Endothelial cell of umbilical vein (primary cell): ENCODE data around the gene ATP10A. TPM values are rescaled to one million over a fixed set of nuclear protein-coding genes. Genes with fewer than 3 reads are reported as not detected.

ENCODE experiments used
- BruUV-seq: library from RNA; stranded (reverse); fragments of 400-500 nt; replicated peaks from 2 replicates; lab custom pipeline; 2021; lab: Mats Ljungman, UMichigan
- CTCF ChIA-PET: fragments of 300-600, 350-600 bp; sonication (Branson Sonifier 250); formaldehyde crosslinking; loops from one replicate; lab custom pipeline; 2021; ENCODE audit warnings: antibody characterized with exemption, inconsistent platforms; lab: Charles Lee
- POLR2A ChIA-PET: fragments of 300-600, 350-600 bp; sonication (Branson Sonifier 250); formaldehyde crosslinking; loops from one replicate; lab custom pipeline; 2021; ENCODE audit warnings: antibody characterized with exemption, inconsistent platforms; lab: Charles Lee
- DNase-seq: peaks from one replicate; pipeline ENCODE4 v3.0.0-alpha.2; 2011; ENCODE audit warnings: low read depth, low spot score
- FAIRE-seq: peaks from 2 replicates; lab custom pipeline; 2011; peaks lifted over from hg19 to GRCh38; lab: Jason Lieb, UNC
- H2AFZ ChIP-seq: 2 replicates; pipeline ENCODE4 v1.6.0; 2012; ENCODE audit warnings: low read depth, low read length, control low read depth, inconsistent platforms
- H3K27ac ChIP-seq: 2 replicates; pipeline ENCODE4 v1.5.1; 2011; ENCODE audit warnings: low read depth, mild to moderate bottlenecking, control low read depth, low read length, moderate library complexity; ENCODE audit not compliant: insufficient read depth
- H3K27me3 ChIP-seq, 2 experiments: 2 replicates each; pipeline versions ENCODE4 v1.6.0 to v1.6.1; 2011; ENCODE audit warnings: low read length in 2 of 2, mixed read lengths in 1 of 2; ENCODE audit not compliant: control insufficient read depth in 2 of 2, insufficient read depth in 2 of 2
- H3K36me3 ChIP-seq, 2 experiments: 2 replicates in 1 of 2; 3 replicates in 1 of 2; pipeline ENCODE4 v1.5.1; 2011; ENCODE audit warnings: low read length in 2 of 2, mild to moderate bottlenecking in 1 of 2, moderate library complexity in 1 of 2; ENCODE audit not compliant: control insufficient read depth in 2 of 2, insufficient read depth in 2 of 2; ENCODE audit errors: extremely low read depth in 1 of 2
- H3K4me1 ChIP-seq: 3 replicates; pipeline ENCODE4 v1.5.1; 2011; ENCODE audit warnings: mild to moderate bottlenecking, low read length; ENCODE audit not compliant: control insufficient read depth, insufficient read depth; ENCODE audit errors: extremely low read depth
- H3K4me2 ChIP-seq: 2 replicates; pipeline ENCODE4 v1.6.1; 2011; ENCODE audit warnings: low read length, control low read depth, mixed read lengths; ENCODE audit not compliant: insufficient read depth
- H3K4me3 ChIP-seq, 3 experiments: fragments of 200-600 bp in 1 of 3; sonication (generic), shearing (Covaris generic) in 1 of 3; replicated peaks in 1 of 3; 2 replicates each; pipeline ENCODE4 v1.5.1; 2011 to 2016; ENCODE audit warnings: control low read depth in 3 of 3, low read length in 3 of 3, mild to moderate bottlenecking in 2 of 3, inconsistent platforms in 1 of 3, low read depth in 1 of 3, moderate library complexity in 1 of 3; ENCODE audit not compliant: insufficient read depth in 1 of 3
- H3K79me2 ChIP-seq: 2 replicates; pipeline ENCODE4 v1.6.0; 2012; ENCODE audit warnings: low read length, inconsistent platforms; ENCODE audit not compliant: control insufficient read depth, insufficient read depth
- H3K9ac ChIP-seq: replicated peaks from 2 replicates; pipeline ENCODE3; 2011; ENCODE audit warnings: low read length, control low read depth; ENCODE audit not compliant: insufficient read depth; ENCODE audit errors: extremely low read depth
- H3K9me1 ChIP-seq: replicated peaks from 3 replicates; pipeline ENCODE4 v1.6.0; 2011; ENCODE audit warnings: mild to moderate bottlenecking, low read length; ENCODE audit not compliant: control insufficient read depth, insufficient read depth; ENCODE audit errors: extremely low read depth
- H3K9me3 ChIP-seq: replicated peaks from 2 replicates; pipeline ENCODE4 v1.5.1; 2012; ENCODE audit warnings: low read length, inconsistent platforms; ENCODE audit not compliant: control insufficient read depth, insufficient read depth
- H4K20me1 ChIP-seq: replicated peaks from 2 replicates; pipeline ENCODE3; 2011; ENCODE audit warnings: mild to moderate bottlenecking, low read length; ENCODE audit not compliant: control insufficient read depth, insufficient read depth; ENCODE audit errors: extremely low read depth
- EZH2 ChIP-seq: IDR thresholded peaks from 2 replicates; pipeline ENCODE4 v1.6.1; 2012; ENCODE audit warnings: borderline replicate concordance, low read depth, mild to moderate bottlenecking, moderate library complexity, low read length, inconsistent platforms; ENCODE audit not compliant: severe bottlenecking
- FOS ChIP-seq: IDR thresholded peaks from 2 replicates; pipeline ENCODE4 v1.6.1; 2011; ENCODE audit warnings: mild to moderate bottlenecking, low read length, moderate library complexity, borderline replicate concordance; ENCODE audit not compliant: insufficient read depth
- GATA2 ChIP-seq: IDR thresholded peaks from 2 replicates; pipeline ENCODE4 v1.7.0; 2011; ENCODE audit warnings: low read depth, mild to moderate bottlenecking, moderate library complexity, mixed read lengths, low read length; ENCODE audit not compliant: insufficient read length, insufficient read depth
- JUN ChIP-seq: IDR thresholded peaks from 2 replicates; pipeline ENCODE4 v1.6.1; 2011; ENCODE audit warnings: borderline replicate concordance, low read depth; ENCODE audit not compliant: insufficient read length, insufficient read depth
- MYC ChIP-seq: IDR thresholded peaks from one replicate; pipeline ENCODE4 v1.6.1; 2011; ENCODE audit warnings: mild to moderate bottlenecking, low read depth, low read length
- POLR2A ChIP-seq: IDR thresholded peaks from 2 replicates; pipeline ENCODE4 v1.6.1; 2012; ENCODE audit warnings: low read depth, mild to moderate bottlenecking, control low read depth, low read length
- POLR2AphosphoS5 ChIP-seq: IDR thresholded peaks from 2 replicates; pipeline ENCODE4 v1.6.1; 2012; ENCODE audit warnings: low read depth, mild to moderate bottlenecking, control low read depth, low read length, moderate library complexity; ENCODE audit not compliant: insufficient read depth
- dilution Hi-C: fragments of 300-500 bp; cut with MboI; formaldehyde crosslinking; loops from one replicate; pipeline ENCODE4 v1.15.0; 2019; ENCODE audit warnings: low sequenced_read_pairs; ENCODE audit not compliant: extremely low pct_ligation_motif_present
- intact Hi-C: fragments of 100-400 bp; cut with micrococcal nuclease; formaldehyde crosslinking; loops from one replicate; pipeline ENCODE4 v1.10.0; 2022
- polyA plus RNA-seq, 4 experiments: library from polyadenylated mRNA; depleted of rRNA in 3 of 4; stranded (reverse) in 3 of 4; unstranded in 1 of 4; fragments of >200 nt; gene quantifications; 2 replicates each; pipeline versions ENCODE4 v1.2.1 to v1.2.3, GENCODE V29; 2011 to 2012; ENCODE audit warnings: missing spikeins in 1 of 4
- total RNA-seq: library from RNA; stranded (reverse); gene quantifications from 2 replicates; pipeline ENCODE4 v1.2.3, GENCODE V29; 2021
- TF ChIP-seq, protein P1 (sequence below), 2 donors: IDR thresholded peaks; 1 replicate in 1 of 2; 2 replicates in 1 of 2; pipeline ENCODE4 v1.5.1; 2011; ENCODE audit warnings: low read length in 2 of 2, mild to moderate bottlenecking in 2 of 2, moderate library complexity in 2 of 2, control low read depth in 1 of 2, inconsistent platforms in 1 of 2, low read depth in 1 of 2; ENCODE audit not compliant: insufficient read depth in 1 of 2; ENCODE audit errors: extremely low read depth in 1 of 2
- TF ChIP-seq, protein P2 (sequence below): IDR thresholded peaks from 2 replicates; pipeline ENCODE4 v1.6.1; 2011; ENCODE audit not compliant: insufficient read depth, insufficient read length

Gene ATP10A
- total and polyA plus RNA-seq, 2 donors (not counting 3 experiments of a cell fraction or from before 2014, with no cell fraction given): not detected

DNA sequence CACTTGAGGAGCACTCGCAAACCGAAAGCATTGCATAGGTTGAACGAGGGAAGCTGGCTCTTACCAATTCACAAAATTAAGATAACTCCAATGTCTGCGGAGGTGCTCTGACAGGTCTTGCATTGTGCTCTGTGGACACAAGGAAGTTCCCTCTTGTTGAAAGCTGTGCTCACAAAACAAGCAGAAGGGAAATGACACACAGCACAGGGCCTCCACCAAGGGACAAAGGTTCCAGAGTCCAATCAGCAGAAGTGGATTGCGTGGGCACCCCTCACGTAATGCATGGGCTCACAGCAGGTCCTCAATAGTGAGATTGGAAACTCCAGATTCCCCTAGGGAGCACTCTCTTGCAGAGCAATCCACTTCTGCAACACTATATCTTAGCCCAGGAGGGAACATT is 89.9 kb downstream of the ATP10A start:
- TF ChIP-seq, protein P1, sequence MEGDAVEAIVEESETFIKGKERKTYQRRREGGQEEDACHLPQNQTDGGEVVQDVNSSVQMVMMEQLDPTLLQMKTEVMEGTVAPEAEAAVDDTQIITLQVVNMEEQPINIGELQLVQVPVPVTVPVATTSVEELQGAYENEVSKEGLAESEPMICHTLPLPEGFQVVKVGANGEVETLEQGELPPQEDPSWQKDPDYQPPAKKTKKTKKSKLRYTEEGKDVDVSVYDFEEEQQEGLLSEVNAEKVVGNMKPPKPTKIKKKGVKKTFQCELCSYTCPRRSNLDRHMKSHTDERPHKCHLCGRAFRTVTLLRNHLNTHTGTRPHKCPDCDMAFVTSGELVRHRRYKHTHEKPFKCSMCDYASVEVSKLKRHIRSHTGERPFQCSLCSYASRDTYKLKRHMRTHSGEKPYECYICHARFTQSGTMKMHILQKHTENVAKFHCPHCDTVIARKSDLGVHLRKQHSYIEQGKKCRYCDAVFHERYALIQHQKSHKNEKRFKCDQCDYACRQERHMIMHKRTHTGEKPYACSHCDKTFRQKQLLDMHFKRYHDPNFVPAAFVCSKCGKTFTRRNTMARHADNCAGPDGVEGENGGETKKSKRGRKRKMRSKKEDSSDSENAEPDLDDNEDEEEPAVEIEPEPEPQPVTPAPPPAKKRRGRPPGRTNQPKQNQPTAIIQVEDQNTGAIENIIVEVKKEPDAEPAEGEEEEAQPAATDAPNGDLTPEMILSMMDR (IDR thresholded peaks at IDR 0.05; ENCODE audit: extremely low read depth in 1 of 2, insufficient read depth in 1 of 2, low read depth in 1 of 2, low read length in 2 of 2): no peak
- TF ChIP-seq POLR2AphosphoS5 (no peak), POLR2A (no peak), GATA2 (no peak), JUN (no peak), FOS (no peak), MYC (no peak), EZH2 (no peak)
- TF ChIP-seq, protein P2, sequence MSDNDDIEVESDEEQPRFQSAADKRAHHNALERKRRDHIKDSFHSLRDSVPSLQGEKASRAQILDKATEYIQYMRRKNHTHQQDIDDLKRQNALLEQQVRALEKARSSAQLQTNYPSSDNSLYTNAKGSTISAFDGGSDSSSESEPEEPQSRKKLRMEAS: no peak
- dilution Hi-C loops: no loop called here

More for the DNA sequence above, 89.9 kb downstream of the ATP10A start:
- intact Hi-C loops: no loop called here
- Histone ChIP-seq H3K36me3 (no peaks in the 10 kb centered on the region), H3K9me3 (peaks cover 2% of the 10 kb centered on the region), H2AFZ (no peak overlapping the region), H3K4me2 (no peak overlapping the region), H3K9me1 (no peaks in the 10 kb centered on the region), H3K27ac (no peak overlapping the region), H3K4me1 (no peaks in the 10 kb centered on the region), H4K20me1 (no peaks in the 10 kb centered on the region), H3K27me3 (no peaks in the 10 kb centered on the region), H3K4me3 (no peak overlapping the region), H3K79me2 (no peaks in the 10 kb centered on the region), H3K9ac (no peak overlapping the region)
- CTCF ChIA-PET: no interaction called here
- no peak for DNase-seq
- BruUV-seq: no TSS peak
- POLR2A ChIA-PET: no interaction called here
- FAIRE-seq: no peak
